CD4-positive, alpha-beta T cell treated with Interleukin-21 for 1 hour (primary cell): ENCODE results near the gene MCF2L2.
"Not testable (repeated sequence)": the region's sequence is repeated elsewhere in the genome, so short reads cannot be mapped to it uniquely, and the experiment has no call there.

Experiments
- DNase-seq: peaks from one replicate; pipeline ENCODE4 v3.0.0-alpha.2; 2020

Gene MCF2L2

GRCh38 chr3:183261151-183261724, 167.2 kb downstream of the MCF2L2 start:
- no peak for DNase-seq

DNA sequence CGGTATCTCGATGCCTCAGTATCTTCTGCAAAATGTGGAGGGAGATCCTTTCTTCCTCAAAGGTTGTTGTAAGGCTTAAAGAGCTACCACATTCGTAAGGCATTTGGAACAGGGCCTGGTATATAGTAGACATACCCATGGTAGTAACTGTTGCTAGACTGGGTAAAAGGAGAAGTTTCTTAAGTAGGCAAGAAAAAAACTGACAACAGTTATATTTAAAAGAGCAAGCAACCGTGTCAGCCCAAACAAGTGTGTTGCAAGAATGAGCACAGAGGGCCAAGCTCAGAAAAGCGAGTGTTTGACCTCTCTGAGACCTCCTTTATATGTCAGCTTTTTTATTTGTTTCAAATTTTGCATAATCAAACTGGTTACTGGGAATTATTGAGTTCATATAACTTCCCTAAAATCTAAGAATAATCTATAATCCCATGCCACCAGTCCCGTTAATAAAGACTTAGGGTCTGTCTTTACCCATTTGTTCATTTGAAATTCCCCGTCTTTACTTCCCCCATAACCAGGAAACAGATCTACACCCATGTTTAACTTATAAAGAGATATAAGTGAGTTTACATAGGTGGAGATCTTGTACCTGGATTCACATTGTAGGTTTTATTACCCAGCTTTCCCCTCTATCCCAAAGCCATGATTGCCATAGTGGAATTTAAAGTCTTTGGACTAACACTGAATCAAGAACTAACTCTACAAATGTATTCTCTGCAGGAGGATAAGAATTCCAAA, 168.1 kb downstream of the MCF2L2 start:
- no peak for DNase-seq

- DNase-seq, result no peak
These were observed 168.8 kb downstream of the MCF2L2 start for GRCh38 chr3:183259621-183260020.

GRCh38 chr3:183259087-183259486, 169.3 kb downstream of the MCF2L2 start:
- DNase-seq, result no peak

DNA sequence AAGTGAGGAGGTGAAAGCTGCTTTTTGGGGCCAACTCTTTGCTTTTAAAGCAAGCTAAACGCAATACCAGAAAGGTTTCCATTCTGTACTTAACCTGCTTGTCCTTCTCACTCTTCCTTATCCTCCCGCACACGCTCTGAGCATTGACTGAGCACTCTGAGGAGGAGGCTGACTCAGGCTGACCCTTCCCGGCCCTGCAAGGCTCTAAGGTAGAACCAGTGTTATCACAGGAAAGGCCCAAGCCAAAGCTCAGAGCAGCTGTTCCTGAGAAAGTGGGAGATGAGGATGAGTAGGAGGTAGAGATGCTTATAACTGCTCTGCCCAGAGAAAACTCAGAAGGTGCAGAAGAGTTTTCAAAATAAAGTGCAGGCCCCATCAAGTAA, 173.1 kb downstream of the MCF2L2 start:
- no peak for DNase-seq

- DNase-seq, result no peak
These were observed 173.7 kb downstream of the MCF2L2 start for GRCh38 chr3:183254487-183255347.

DNA sequence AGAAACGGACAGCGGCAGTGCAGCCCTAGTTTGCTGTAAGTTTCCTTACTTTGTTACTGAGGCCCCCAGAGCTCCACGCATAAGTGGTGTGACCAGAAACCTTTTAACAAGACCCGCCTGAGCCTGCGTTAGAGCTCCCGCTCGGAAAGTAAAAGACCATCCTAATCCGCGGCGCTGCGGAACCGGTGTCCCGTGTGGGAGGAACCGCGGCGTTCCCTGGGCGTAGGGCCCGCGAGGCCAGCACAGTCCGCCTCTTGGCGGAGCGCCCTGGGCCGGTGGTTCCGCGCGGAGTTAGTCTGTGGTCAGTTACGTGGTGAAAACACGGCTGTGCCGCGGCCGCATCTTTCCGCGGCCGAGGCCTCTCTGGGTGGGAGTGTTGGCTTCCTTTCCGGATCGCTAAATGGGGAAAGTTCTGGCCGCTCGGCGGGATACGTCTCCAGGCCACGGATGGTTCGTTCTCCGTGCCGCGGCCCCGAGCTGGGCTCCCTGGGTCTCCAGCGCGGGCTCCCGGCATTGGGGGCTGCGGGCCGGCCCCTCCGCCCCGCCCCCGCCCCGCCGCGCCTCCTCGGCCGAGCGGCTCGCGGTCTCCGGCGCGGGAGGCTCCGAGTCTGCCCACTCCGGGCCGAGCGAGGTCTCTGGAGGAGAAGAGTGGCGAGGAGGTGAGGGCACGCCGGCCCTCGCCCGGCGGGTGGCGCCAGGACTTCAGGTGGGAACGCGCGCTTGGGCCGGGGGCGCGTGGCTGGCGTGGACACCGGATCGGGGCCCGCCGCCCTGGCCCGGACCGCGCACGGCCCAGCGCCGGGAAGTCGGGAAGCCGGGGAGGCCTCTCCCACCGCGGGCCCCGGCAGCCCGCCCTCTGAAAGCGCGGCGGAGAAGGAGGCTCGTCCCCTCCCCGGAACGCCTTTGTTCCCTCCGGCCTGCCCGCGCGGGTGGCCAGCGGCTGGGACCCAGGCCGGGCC, 174.6 kb downstream of the MCF2L2 start:
- peak; percentile 22 for DNase-seq

GRCh38 chr3:183252973-183253527, 175.4 kb downstream of the MCF2L2 start, which contains the start of gene B3GNT5:
Gene B3GNT5, plus strand, starts transcription at chr3:183253253. Its CDS starts 16,546 bp downstream, at chr3:183269799.
- peak; percentile 26 for DNase-seq

GRCh38 chr3:183252118-183252782, 176.2 kb downstream of the MCF2L2 start:
- DNase-seq, result no peak

GRCh38 chr3:183249006-183249718, 179.3 kb downstream of the MCF2L2 start:
- no peak for DNase-seq

GRCh38 chr3:183247011-183247589, 181.3 kb downstream of the MCF2L2 start:
- DNase-seq, result no peak

DNA sequence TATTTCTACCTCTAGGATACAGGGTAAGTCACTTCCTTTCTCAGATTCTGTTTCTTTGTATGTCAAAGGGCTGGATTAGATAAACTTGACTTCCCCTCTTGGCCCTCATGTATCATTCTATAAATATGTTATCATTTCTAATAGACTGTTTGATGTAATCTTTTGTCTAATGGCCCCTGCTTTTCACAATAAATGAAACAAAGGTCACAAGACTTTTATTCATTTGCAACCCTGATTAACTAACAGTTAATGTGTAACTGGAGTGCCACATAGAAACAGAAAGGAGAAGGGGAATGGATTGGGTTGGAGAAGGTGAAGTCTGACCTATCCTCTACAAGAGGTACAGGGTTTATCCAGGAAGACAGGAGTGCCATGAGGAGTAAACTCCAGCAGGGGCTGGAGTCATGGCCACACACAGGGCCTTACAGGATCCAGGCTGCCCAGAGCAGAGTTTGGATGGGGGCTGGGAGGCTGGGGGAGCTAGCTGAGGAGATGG, 183.4 kb downstream of the MCF2L2 start:
- no peak for DNase-seq

GRCh38 chr3:183244219-183244618, 184.2 kb downstream of the MCF2L2 start:
- DNase-seq, result no peak

DNA sequence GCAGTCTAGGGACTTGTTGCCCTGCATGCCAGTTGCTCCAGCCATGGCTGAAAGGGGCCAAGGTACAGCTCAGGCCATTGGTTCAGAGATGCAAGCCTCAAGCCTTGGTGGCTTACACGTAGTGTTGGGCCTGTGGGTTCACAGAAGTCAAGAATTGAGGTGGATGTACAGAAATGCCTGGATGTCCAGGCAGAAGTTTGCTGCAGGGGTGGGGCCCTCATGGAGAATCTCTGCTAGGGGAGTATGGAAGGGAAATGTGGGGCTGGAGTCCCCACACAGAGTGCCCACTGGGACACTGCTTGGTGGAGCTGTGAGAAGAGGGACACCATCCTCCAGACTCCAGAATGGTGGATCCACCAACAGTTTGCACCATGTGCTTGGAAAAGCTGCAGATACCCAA, 186.0 kb downstream of the MCF2L2 start:
- DNase-seq, result no peak

- no peak for DNase-seq
These were observed 189.4 kb downstream of the MCF2L2 start for GRCh38 chr3:183239046-183239445.

- no peak for DNase-seq
These were observed 194.5 kb downstream of the MCF2L2 start for GRCh38 chr3:183233966-183234365.

GRCh38 chr3:183230826-183231225, 197.6 kb downstream of the MCF2L2 start:
- no peak for DNase-seq

DNA sequence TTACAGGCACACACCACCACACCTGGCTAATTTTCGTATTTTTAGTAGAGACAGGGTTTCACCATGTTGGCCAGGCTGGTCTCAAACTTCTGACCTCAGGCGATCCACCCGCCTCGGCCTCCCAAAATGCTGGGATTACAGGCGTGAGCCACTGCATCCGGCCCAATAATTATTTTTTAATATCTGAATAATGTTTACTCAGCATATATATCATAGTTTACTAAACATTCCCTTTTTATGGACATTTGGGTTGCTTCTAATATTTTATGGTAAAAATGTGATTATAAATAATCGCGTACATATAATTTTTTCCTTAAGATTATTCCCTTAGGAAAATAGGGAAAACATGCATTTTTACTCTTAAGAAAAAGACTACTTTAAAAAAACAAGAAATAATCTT, 198.2 kb downstream of the MCF2L2 start:
- not testable (repeated sequence) for DNase-seq

- no peak for DNase-seq
These were observed 199.2 kb downstream of the MCF2L2 start for GRCh38 chr3:183229178-183229577.

GRCh38 chr3:183227586-183227985, 200.8 kb downstream of the MCF2L2 start:
- DNase-seq, result no peak
